Measurements from ENCODE around the gene PIK3R3.
A peak's percentile ranks its signal among the peaks of the same experiment; 100 is the strongest.
"Not testable (repeated sequence)": the region's sequence is repeated elsewhere in the genome, so short reads cannot be mapped to it uniquely, and the experiment has no call there.

The PIK3R3 gene

DNA sequence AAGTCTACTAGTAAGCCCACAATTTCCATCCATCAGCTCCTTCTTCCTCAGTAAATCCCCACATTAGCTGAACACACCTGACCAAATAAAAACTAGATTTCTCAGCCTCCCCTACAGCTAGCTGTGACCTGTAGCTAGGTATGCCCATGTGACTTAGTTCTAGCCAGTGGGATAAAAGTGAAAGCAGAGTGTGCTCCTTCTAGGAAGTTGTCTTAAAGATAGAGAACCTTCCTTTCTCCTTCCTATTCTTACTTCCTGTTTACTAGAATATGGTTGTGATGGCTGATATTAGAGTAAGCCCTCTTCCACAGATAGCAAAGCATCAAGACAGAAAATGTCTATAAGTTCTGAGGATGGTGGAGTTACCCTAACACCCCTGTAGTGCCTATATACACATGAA, 67.0 kb downstream of the PIK3R3 start:
- no peak for DNase-seq (ENCODE audit: low read depth)

DNA sequence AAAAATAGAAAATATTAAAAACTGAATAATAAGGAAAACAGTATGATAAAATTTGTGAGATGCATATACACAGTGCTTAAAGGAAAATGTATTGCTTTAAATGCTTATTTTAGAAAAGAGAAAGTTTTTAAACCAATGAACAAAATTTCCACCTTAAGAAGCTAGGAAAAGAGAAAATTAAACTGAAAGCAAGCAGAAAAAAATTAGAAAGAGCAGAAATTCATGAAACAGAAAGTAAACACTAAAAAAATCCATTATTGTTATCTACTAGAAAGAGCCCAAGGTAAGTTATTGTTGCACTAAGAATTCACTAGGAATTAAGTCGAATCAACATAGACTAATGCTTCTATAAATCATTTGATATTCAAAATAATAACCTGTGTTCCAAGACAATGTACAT, 67.7 kb downstream of the PIK3R3 start:
- DNase-seq (ENCODE audit: low read depth) = no peak

DNA sequence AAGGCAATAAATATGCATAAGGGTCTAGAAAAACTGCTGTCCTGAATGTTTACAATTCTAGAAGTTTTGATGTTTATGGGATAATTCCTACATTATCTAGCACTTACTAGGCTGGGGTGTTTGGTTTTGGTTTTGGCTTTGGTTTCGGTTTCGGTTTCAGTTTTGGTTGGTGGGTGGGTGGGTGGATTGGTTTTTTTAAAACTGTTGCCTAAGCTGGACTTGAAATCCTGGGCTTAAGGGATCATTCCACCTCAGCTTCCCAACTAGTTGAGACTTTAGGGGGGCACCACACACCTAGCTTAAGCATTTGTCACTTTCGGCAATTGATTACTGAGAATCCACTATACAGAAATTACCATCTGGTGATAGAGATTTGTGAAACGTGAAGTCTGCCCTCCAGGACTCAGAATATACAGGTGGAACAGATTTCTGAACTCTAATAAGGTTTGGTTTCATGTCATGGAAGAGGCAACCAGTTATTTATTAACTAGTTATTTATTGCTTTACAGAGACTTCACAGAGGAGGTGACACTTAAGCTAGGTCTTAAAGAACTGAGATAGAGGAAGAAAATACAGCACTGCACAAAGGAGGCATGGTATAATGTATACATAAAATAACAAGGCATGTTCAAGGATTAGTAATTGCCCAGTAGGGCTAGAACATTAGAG, 69.6 kb downstream of the PIK3R3 start:
- no peak for DNase-seq (ENCODE audit: low read depth)

DNA sequence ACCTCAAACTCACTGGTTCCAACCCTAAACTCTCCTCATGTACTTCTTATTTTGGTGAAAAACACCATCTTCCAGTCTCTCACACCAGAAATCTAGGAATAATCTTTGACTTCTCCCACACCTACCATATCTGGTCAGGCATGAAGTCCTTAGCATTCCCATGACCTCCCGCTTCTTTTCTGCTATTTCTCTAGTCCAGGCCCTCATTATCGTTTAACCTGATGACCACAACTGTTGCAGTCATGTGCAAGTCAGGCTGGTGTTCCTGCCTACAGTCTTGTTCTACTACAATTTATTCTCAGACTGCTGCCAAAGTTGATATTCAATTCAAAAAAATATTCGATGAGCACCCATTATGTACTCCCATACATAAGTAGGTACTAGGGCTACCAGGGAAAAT, 71.3 kb downstream of the PIK3R3 start:
- DNase-seq (ENCODE audit: low read depth) = no peak

DNA sequence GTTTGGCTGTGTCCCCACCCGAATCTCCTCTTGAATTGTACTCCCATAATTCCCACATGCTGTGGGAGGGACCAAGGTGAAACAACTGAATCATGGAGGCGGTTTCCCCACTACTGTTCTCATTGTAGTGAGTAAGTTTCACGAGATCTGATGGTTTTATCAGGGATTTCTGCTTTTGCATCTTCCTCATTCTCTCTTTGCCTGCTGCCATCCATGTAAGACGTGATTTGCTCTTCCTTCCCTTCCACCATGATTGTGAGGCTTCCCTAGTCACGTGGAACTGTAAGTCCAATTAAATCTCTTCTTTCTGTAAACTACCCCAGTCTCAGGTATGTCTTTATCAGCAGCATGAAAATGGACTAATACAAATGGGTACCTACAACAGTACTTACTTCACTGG, 73.5 kb downstream of the PIK3R3 start:
- DNase-seq (ENCODE audit: low read depth) = no peak

DNA sequence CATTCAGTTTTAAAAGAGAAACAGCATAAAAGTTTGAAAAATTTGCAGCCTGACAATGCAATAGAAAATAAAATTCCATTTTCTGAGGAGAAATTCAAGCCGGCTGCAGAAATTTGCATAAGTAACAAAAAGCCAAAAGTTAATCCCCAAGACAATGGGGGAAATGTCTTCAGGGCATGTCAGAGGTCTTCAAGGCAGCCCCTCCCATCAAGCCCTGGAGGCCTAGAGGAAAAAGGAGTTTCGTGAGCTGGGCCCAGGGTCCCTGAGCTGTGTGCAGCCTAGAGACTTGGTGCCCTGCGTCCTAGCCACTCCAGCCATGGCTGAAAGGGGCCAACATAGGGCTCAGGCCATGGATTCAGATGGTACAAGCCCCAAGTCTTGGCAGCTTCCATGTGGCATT, 74.6 kb downstream of the PIK3R3 start:
- no peak for DNase-seq (ENCODE audit: low read depth)

DNA sequence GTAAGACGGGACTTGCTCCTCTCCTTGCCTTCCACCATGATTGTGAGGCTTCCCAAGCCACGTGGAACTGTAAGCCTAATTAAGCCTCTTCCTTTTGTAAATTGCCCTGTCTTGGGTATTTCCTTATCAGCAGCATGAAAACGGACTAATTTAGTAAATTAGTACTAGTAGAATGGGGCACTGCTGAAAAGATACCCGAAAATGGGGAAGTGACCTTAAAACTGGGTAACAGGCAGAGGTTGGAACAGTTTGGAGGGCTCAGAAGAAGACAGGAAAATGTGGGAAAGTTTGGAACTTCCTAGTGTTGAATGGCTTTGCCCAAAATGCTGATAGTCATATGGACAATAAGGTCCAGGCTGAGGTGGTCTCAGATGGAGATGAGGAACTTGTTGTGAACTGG, 75.2 kb downstream of the PIK3R3 start:
- DNase-seq (ENCODE audit: low read depth) = not testable (repeated sequence)

DNA sequence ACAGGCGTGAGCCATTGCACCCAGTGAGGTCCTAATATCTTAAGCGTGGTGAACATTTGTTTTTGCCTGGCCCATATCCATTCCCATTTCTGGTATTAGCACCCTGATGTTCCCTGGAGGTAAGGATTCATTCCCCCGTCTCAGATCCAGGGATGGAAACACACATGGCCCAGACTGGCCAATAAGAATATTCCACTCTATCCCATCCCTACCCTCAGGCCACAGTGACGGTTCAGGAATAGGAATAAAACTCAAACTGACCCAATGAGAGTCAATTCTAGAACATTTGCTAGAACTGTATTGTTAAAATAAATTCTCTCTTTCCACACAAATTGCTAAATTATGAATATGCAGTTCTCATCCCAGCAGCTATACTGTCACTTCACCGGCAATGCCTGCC, 76.1 kb downstream of the PIK3R3 start:
- DNase-seq (ENCODE audit: low read depth) = no peak

DNA sequence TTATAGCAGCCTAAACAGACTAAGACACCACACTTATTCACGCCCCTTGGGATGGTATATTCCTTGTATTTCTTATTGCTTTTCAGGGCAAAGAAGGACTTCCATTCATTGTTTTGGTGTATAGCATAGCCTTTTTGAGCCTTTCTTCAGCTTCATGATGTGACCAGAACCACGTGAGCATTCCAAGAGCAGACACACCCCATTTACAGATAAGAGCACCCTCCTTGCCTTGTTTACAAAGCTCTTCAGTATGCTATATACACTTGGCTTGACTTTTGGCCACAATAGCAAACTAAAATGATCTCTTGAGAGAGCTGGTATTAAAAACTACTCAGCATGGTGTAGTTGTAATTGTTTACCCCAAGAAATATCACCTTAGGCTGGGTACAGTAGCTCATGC, 78.7 kb downstream of the PIK3R3 start:
- no peak for DNase-seq (ENCODE audit: low read depth)

DNA sequence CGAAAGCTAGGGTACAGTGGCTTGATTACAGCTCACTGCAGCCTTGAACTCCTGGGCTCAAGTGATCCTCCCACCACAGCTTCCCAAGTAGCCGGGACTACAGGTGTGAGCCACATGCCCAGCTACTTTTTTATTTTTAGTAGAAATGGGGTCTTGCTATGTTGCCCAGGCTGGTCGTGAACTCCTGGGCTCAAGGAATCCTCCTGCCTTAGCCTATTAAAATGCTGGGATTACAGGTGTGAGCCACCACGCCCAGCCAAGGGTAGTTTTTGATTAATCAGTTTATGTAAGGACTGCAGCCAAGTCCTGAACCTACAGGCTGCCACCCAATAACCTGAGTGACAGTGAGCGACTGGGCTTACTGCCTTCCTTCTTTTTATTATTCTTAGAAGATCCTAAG, 88.3 kb downstream of the PIK3R3 start:
- no peak for DNase-seq (ENCODE audit: low read depth)

DNA sequence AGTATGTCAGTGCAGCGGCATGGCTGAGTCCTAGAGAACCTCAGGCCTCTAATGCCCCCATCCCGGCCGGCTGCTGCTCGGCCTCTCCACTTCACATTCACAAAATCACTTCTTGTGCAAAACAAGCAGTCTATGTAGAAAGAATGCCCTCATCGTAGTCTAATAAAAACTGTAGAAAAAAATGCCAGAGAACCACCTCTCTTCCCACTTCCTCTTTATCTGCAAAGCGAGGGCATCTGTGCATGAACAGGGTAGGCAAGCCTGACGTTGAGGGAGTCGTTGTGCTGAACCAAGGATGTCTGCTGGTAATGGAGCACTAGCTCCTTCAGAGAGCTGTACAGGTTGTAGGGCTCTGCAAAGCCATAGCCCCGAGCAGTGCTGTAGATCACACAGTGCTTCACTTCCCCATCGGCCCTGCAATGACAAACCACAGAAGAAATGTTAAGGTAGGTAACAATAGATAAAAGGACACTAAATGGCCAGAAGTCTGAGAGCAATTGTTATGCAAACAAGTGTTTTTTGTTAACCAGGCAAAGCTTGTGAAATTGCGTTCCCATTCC, 88.9 kb downstream of the PIK3R3 start:
- DNase-seq (ENCODE audit: low read depth) = no peak

DNA sequence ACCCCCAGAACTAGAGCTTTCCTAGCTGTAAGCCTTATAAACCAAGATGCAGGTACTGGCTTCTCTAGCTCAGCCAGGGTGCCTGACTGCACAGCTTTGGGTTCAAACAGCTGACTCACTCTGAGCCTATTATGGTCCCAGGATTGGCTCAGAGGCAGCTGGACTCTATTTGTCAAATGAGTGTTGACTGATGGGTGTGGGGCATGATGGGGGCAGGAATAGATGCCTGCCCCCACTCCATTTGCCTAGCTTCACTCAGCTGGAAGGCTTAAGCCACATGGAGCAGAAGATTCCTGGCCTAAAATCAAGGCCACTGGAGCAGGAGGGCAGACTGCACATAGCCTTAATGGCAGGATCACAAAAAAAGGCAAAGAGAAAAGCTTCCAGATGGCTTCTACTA, 90.5 kb downstream of the PIK3R3 start:
- no peak for DNase-seq (ENCODE audit: low read depth)

DNA sequence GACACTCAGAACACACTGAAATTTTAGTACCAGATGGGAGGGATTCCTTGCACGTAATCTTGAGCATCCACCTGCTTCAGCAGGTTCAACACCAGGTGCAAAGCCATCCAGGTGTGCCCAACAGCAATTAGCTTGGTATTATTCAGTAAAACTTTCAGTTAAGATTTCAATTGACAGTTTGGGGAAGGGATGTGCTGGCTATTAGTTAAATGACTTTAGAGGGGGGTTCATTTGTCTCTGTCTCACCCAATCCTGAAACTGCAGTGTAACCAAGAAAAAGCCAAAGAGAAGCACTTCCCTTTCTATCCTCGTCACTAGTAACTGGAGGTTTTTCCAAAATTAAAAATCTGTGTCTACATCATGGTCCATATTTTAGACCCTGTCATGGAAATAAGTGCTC, 90.9 kb downstream of the PIK3R3 start:
- no peak for DNase-seq (ENCODE audit: low read depth)

DNA sequence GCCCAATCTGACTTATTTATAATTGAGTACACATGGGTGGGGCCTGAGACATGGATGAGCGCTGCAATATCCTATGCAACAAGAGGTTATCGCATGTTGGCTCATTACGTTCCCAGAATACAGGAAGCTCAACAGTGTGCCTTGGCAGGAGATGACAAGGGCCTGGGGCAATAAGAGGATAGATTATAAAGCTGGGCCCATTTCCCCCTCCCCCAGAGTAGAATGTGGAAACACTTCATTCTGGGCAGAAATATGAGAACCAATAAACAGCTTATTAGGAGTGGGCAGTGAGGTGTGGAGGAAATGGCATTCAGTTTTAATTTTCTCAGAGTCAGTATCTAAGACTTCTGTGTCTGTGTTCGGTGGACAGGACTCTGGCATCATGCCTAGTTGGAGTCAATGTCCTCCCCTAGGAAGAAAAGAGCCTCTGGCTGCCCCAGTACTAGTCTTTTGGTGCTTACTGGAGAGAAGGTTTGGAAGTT, 92.8 kb downstream of the PIK3R3 start:
- no peak for DNase-seq (ENCODE audit: low read depth)

DNA sequence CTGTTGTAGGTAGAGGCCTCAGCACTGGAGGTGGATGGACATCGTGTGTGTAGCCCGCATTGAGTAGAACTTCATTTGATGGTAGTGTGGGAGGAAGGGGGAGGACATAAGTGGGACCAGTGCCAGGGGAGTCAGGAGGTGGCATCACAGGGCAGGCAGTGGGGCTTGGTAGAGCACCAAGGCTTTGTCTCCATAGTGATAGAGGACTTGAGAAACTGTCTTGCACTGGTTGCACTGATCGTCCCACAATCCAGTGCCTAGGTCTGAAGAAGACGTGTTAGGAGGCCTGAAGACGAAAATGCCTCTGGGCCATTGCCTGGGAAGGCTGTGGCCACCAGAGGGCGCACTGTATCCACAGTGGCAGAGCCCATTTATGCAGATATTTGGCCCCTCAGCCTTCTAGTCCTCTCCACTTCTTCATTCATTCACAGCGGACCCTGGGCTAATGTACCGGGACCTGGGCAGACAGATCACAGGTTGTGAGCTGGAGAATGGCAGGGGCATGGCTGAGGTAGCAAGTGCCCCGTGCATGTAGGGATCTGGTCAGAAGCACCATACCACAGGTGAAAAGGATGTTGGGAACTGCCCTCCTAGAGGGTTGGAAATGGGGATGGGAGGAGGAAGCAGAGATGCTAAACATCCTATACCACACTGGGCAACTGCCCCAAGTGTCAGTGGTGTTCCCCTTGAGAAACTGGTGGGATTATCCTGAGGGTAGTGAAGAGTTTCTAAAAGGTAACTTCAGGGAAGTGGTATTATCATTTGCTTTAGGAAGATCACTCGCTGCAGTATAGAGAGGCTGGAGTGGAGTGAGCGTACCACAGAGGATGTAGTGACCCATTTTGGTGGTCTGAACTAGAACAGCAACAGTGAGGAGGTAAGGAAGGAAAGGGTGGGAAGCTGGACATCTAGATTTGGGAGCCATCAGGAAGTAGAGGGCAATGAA, 95.3 kb downstream of the PIK3R3 start:
- DNase-seq (ENCODE audit: low read depth) = peak; percentile 68

DNA sequence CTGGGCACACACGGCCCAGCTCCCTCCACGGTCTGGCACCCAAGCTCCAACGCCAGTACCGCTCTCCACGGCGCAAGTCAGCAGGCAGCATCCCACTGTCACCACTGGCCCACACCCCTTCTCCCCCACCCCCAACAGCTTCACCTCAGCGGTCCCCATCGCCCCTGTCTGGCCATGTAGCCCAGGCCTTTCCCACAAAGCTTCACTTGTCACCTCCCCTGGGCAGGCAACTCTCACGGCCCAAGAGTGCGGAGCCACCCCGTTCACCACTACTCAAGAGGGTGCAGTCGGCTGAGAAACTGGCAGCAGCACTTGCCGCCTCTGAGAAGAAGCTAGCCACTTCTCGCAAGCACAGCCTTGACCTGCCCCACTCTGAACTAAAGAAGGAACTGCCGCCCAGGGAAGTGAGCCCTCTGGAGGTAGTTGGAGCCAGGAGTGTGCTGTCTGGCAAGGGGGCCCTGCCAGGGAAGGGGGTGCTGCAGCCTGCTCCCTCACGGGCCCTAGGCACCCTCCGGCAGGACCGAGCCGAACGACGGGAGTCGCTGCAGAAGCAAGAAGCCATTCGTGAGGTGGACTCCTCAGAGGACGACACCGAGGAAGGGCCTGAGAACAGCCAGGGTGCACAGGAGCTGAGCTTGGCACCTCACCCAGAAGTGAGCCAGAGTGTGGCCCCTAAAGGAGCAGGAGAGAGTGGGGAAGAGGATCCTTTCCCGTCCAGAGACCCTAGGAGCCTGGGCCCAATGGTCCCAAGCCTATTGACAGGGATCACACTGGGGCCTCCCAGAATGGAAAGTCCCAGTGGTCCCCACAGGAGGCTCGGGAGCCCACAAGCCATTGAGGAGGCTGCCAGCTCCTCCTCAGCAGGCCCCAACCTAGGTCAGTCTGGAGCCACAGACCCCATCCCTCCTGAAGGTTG, 97.6 kb downstream of the PIK3R3 start:
- no peak for DNase-seq (ENCODE audit: low read depth)

DNA sequence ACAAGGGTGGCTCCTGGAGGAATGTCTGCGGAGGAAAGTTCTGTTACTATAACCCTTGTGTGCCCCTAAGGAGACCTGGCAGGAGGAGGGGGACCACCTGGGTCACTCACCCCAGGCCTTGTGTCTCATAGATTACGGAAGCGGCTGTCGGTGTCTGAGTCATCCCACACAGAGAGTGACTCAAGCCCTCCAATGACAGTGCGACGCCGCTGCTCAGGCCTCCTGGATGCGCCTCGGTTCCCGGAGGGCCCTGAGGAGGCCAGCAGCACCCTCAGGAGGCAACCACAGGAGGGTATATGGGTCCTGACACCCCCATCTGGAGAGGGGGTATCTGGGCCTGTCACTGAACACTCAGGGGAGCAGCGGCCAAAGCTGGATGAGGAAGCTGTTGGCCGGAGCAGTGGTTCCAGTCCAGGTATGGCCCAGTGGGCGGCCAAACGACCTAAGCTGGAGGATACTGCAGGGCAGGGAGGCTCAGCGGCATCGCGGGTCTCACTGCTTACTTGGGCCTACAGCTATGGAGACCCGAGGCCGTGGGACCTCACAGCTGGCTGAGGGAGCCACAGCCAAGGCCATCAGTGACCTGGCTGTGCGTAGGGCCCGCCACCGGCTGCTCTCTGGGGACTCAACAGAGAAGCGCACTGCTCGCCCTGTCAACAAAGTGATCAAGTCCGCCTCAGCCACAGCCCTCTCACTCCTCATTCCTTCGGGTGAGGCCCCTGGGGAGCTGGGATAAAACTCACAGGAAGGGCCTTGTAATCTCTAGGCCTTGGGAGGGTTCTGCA, 101.4 kb downstream of the PIK3R3 start:
- no peak for DNase-seq (ENCODE audit: low read depth)

DNA sequence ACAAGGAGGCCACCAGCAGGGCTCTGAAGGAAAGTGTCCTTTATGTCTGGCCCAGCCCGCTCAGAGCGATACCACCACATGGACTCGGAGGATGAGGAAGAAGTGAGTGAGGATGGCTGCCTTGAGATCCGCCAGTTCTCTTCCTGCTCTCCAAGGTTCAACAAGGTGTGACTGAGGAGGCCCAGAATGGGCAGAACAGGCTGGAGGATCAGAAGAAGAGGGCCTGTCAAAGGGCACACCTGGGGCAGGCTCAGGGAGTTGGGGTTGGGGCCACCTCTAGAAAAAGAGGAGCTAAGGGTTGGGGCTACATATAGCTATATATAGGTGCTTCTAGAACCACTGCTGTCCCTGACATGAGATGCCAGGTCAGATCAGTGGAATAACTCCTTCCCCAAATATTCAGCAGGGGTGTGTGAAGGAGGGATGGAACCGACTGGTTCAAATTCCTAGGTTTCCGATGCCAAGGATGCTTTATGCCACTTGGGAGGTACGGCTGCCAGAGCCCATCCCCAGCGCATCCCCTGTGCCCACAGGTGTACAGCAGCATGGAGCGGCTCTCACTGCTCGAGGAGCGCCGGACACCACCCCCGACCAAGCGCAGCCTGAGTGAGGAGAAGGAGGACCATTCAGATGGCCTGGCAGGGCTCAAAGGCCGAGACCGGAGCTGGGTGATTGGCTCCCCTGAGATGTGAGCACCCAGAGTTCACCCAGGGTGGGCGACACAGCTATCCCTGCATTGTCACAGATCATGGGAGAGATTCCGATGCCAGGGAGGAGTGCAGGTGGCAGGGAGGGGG, 102.2 kb downstream of the PIK3R3 start:
- no peak for DNase-seq (ENCODE audit: low read depth)

DNA sequence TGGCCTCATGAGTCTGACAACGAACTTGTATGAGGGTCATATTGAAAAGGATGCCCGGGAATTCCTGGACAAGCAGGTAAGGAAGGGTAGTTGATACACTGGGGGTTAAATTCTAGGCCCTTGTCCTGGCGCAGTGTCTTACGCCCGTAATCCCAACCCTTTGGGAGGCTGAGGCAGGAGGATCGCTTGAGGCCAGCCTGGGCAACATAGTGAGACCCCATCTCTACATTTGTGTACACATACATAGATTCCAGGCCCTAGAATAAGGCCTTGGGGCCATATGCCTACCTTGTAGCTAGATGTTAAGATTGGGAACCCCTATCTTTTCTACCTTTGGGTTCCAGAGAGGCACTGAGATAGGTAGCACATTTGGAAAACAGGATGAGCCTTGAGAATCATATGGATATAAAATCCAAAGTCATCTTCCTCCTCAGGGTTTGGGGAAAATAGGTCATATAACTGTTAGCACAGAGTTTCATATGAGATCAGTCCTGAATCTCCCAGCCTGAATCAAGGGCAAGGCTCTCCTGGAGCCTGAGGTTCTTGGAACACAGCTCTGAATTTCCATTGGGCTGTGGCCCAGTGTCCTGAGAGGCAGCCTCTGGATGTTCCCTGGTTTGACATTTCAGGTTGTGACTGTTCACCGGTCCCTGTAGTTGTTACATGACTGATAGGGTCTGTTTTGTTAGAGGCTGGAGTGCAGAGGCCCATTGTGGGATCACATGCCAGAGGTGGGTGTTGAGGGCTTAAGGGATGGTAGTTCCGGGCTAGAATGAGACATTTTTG, 104.4 kb downstream of the PIK3R3 start:
- no peak for DNase-seq (ENCODE audit: low read depth)

DNA sequence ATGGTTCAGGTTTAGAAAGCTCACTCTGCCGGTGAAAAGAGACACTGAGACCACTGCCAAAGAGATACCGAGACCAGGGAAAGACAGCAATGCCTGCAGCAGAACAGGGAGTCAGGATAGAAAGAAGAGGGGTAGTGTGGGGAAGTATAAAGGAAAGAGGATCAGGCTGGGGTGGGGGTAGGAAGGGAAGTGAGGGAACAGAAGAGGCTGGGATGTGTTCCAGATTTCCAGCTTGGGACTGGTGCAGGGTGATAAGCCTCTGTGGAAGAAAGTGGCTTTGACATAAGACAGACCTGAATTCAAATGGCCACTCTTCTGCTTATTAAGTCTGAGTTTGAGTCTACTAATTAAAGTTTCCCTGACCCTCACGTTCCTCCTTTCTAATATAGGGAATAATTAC, 105.9 kb downstream of the PIK3R3 start:
- DNase-seq (ENCODE audit: low read depth) = no peak
